Gastroesophageal sphincter (tissue), 3 donors: ENCODE data around the gene CREBL2.

Source experiments
- CTCF ChIP-seq, 4 experiments: fragments of 200-600 bp in 2 of 4; fragments of 450-650 bp in 2 of 4; sonication (generic) in 1 of 4; IDR thresholded peaks; one replicate each; pipeline ENCODE4 v1.5.1; 2017 to 2019; ENCODE audit warnings: antibody characterized with exemption in 4 of 4, mild to moderate bottlenecking in 2 of 4, moderate library complexity in 2 of 4
- EP300 ChIP-seq: sonication (generic); formaldehyde crosslinking; IDR thresholded peaks from one replicate; pipeline ENCODE4 v1.6.1; 2017; ENCODE audit warnings: antibody characterized with exemption, mild to moderate bottlenecking
- POLR2A ChIP-seq, 2 donors: fragments of 450-650 bp; IDR thresholded peaks; one replicate each; pipeline ENCODE4 v1.6.1; 2017; ENCODE audit warnings: antibody characterized with exemption in 2 of 2, mild to moderate bottlenecking in 2 of 2, moderate library complexity in 1 of 2
- POLR2AphosphoS5 ChIP-seq: sonication (generic); formaldehyde crosslinking; IDR thresholded peaks from one replicate; pipeline ENCODE4 v1.6.1; 2017; ENCODE audit warnings: antibody characterized with exemption

GRCh38 chr12:12582193-12582881 lies 29.3 kb upstream of the CREBL2 start:
- no peak for TF ChIP-seq CTCF (IDR thresholded peaks at IDR 0.05)
- TF ChIP-seq POLR2A (IDR thresholded peaks at IDR 0.05) = no peak
- TF ChIP-seq POLR2AphosphoS5 = no peak
- TF ChIP-seq EP300 = no peak
